H9 (cell line): ENCODE measurements around the gene PPFIA2. TPM values are rescaled to one million over a fixed set of nuclear protein-coding genes. Genes with fewer than 3 reads are reported as not detected.
"Not testable (repeated sequence)": the region's sequence is repeated elsewhere in the genome, so short reads cannot be mapped to it uniquely, and the experiment has no call there.

Experiments used
- DNase-seq: peaks from one replicate; pipeline ENCODE4 v3.0.0-alpha.2; 2017
- H2AFZ ChIP-seq: one replicate; pipeline ENCODE4 v1.6.1; 2013; ENCODE audit warnings: mild to moderate bottlenecking, low read length, control low read depth, moderate library complexity
- H2AK5ac ChIP-seq: 2 replicates; pipeline ENCODE4 v1.6.1; 2013; ENCODE audit warnings: low read length, control low read depth, mixed read lengths; ENCODE audit not compliant: insufficient read length
- H2BK120ac ChIP-seq: one replicate; pipeline ENCODE4 v1.6.1; 2013; ENCODE audit warnings: low read depth, mild to moderate bottlenecking, low read length, control low read depth, inconsistent platforms; ENCODE audit not compliant: poor library complexity, severe bottlenecking
- H2BK12ac ChIP-seq: 2 replicates; pipeline ENCODE4 v1.6.1; 2013; ENCODE audit warnings: low read length, control low read depth, mixed read lengths, low read depth; ENCODE audit not compliant: insufficient read length
- H2BK15ac ChIP-seq: 2 replicates; pipeline ENCODE4 v1.6.1; 2013; ENCODE audit warnings: low read depth, low read length, control low read depth
- H2BK20ac ChIP-seq: one replicate; pipeline ENCODE4 v1.6.1; 2013; ENCODE audit warnings: low read depth, mild to moderate bottlenecking, low read length, control low read depth, inconsistent platforms; ENCODE audit not compliant: poor library complexity, severe bottlenecking
- H2BK5ac ChIP-seq: 2 replicates; pipeline ENCODE4 v1.6.1; 2013; ENCODE audit warnings: low read length, control low read depth, mixed read lengths; ENCODE audit not compliant: insufficient read length
- H3K14ac ChIP-seq: 2 replicates; pipeline ENCODE4 v1.6.1; 2013; ENCODE audit warnings: low read length, control low read depth; ENCODE audit not compliant: insufficient read depth
- H3K18ac ChIP-seq: 2 replicates; pipeline ENCODE4 v1.6.1; 2013; ENCODE audit warnings: low read depth, mild to moderate bottlenecking, mixed read lengths, low read length, control low read depth; ENCODE audit not compliant: insufficient read length
- H3K23ac ChIP-seq: 2 replicates; pipeline ENCODE4 v1.6.1; 2013; ENCODE audit warnings: low read length, control low read depth, mixed read lengths, low read depth; ENCODE audit not compliant: insufficient read length
- H3K23me2 ChIP-seq: 2 replicates; pipeline ENCODE4 v1.6.1; 2013; ENCODE audit warnings: low read depth, mild to moderate bottlenecking, mixed read lengths, low read length, control low read depth; ENCODE audit not compliant: insufficient read length, poor library complexity, severe bottlenecking
- H3K27ac ChIP-seq: 2 replicates; pipeline ENCODE4 v1.5.1; 2013; ENCODE audit warnings: low read length, control low read depth, mixed read lengths, low read depth; ENCODE audit not compliant: insufficient read length
- H3K27me3 ChIP-seq: 2 replicates; pipeline ENCODE4 v1.6.1; 2013; ENCODE audit warnings: low read length, control low read depth, inconsistent platforms; ENCODE audit not compliant: insufficient read depth
- H3K4ac ChIP-seq: 2 replicates; pipeline ENCODE4 v1.6.1; 2013; ENCODE audit warnings: low read depth, mild to moderate bottlenecking, control low read depth, inconsistent platforms, low read length, moderate library complexity
- H3K4me1 ChIP-seq: 2 replicates; pipeline ENCODE4 v1.6.1; 2013; ENCODE audit warnings: low read length, control low read depth, inconsistent platforms; ENCODE audit not compliant: insufficient read depth
- H3K4me2 ChIP-seq: 2 replicates; pipeline ENCODE4 v1.6.1; 2013; ENCODE audit warnings: low read length, control low read depth, mixed read lengths; ENCODE audit not compliant: insufficient read length, insufficient read depth
- H3K56ac ChIP-seq: 2 replicates; pipeline ENCODE4 v1.6.1; 2013; ENCODE audit warnings: low read depth, mild to moderate bottlenecking, mixed read lengths, low read length, control low read depth; ENCODE audit not compliant: insufficient read length
- H3K79me1 ChIP-seq: 2 replicates; pipeline ENCODE4 v1.6.1; 2013; ENCODE audit warnings: low read depth, mild to moderate bottlenecking, moderate library complexity, low read length, control low read depth, inconsistent platforms; ENCODE audit not compliant: insufficient read depth, poor library complexity, severe bottlenecking
- H3K79me2 ChIP-seq: 2 replicates; pipeline ENCODE4 v1.6.1; 2013; ENCODE audit warnings: low read length, control low read depth, inconsistent platforms; ENCODE audit not compliant: insufficient read depth
- H3K9ac ChIP-seq: 2 replicates; pipeline ENCODE4 v1.6.1; 2013; ENCODE audit warnings: low read length, control low read depth, mixed read lengths; ENCODE audit not compliant: insufficient read length; ENCODE audit errors: extremely low read depth
- H3K9me3 ChIP-seq: one replicate; pipeline ENCODE4 v1.6.1; 2013; ENCODE audit warnings: low read depth, low read length, inconsistent platforms; ENCODE audit not compliant: control insufficient read depth
- H3T11ph ChIP-seq: one replicate; pipeline ENCODE4 v1.6.1; 2013; ENCODE audit warnings: mild to moderate bottlenecking, low read length, control low read depth, inconsistent platforms
- H4K20me1 ChIP-seq: one replicate; pipeline ENCODE4 v1.6.1; 2013; ENCODE audit not compliant: control insufficient read depth, insufficient read length, insufficient read depth
- H4K5ac ChIP-seq: 2 replicates; pipeline ENCODE4 v1.6.1; 2013; ENCODE audit warnings: low read depth, mild to moderate bottlenecking, mixed read lengths, low read length, control low read depth; ENCODE audit not compliant: insufficient read length
- H4K8ac ChIP-seq: replicated peaks from 2 replicates; pipeline ENCODE4 v1.6.1; 2013; ENCODE audit warnings: low read length, control low read depth, mixed read lengths, low read depth; ENCODE audit not compliant: insufficient read length
- H4K91ac ChIP-seq: 2 replicates; pipeline ENCODE4 v1.6.1; 2013; ENCODE audit warnings: low read depth, mild to moderate bottlenecking, moderate library complexity, mixed read lengths, low read length, control low read depth; ENCODE audit not compliant: insufficient read length
- H3K27ac Mint-ChIP-seq, 3 experiments: 2 replicates in 2 of 3; 3 replicates in 1 of 3; pipeline ENCODE4 v1.8.0; 2020 to 2021; ENCODE audit warnings: mixed read lengths in 3 of 3, mild to moderate bottlenecking in 1 of 3, moderate library complexity in 1 of 3
- H3K27me3 Mint-ChIP-seq: 2 replicates; pipeline ENCODE4 v1.8.0; 2021; ENCODE audit warnings: low read depth, mild to moderate bottlenecking, moderate library complexity, mixed read lengths
- H3K36me3 Mint-ChIP-seq, 3 experiments: 2 replicates in 2 of 3; 3 replicates in 1 of 3; pipeline ENCODE4 v1.8.0; 2020 to 2021; ENCODE audit warnings: low read depth in 3 of 3, mixed read lengths in 3 of 3; ENCODE audit not compliant: insufficient read depth in 1 of 3
- H3K4me1 Mint-ChIP-seq, 2 experiments: 2 replicates each; pipeline ENCODE4 v1.8.0; 2020; ENCODE audit warnings: mixed read lengths in 2 of 2
- H3K4me3 Mint-ChIP-seq, 2 experiments: 2 replicates in 1 of 2; 3 replicates in 1 of 2; pipeline ENCODE4 v1.8.0; 2020 to 2021; ENCODE audit warnings: mild to moderate bottlenecking in 2 of 2, mixed read lengths in 2 of 2, moderate library complexity in 1 of 2
- H3K9me3 Mint-ChIP-seq, 2 experiments: 2 replicates in 1 of 2; 3 replicates in 1 of 2; pipeline ENCODE4 v1.8.0; 2020; ENCODE audit warnings: mild to moderate bottlenecking in 2 of 2, mixed read lengths in 2 of 2, moderate library complexity in 1 of 2
- CTCF ChIP-seq: fragments of 200-600 bp; sonication (generic); conservative IDR thresholded peaks from 3 replicates; pipeline ENCODE4 v1.8.0; 2021; ENCODE audit warnings: antibody characterized with exemption, mild to moderate bottlenecking
- WGBS: extraction: QIAGEN DNeasy Blood & Tissue Kit; methylation state at CpG from one replicate; pipeline ENCODE4 v1.1.7; 2013; ENCODE audit warnings: missing lambda C conversion rate, low lambda C conversion rate, mixed read lengths; ENCODE audit not compliant: insufficient read length; ENCODE audit errors: extremely low coverage; 5-methylcytosine and 5-hydroxymethylcytosine counted together
- total RNA-seq: library from RNA; stranded (reverse); gene quantifications from 2 replicates; pipeline ENCODE4 v1.2.1, GENCODE V29; 2021

The PPFIA2 gene
- total RNA-seq, 1 experiment from 2014 or later: 1.3 TPM

- Histone ChIP-seq H2BK5ac (no peak overlapping the region), H3K27ac (no peak overlapping the region), H3K23me2 (no peaks in the 10 kb centered on the region), H2AFZ (no peak overlapping the region), H4K91ac (no peak overlapping the region), H2BK12ac (no peak overlapping the region), H2AK5ac (no peak overlapping the region), H3K9ac (no peak overlapping the region), H3K18ac (no peak overlapping the region), H2BK15ac (no peak overlapping the region), H3K9me3 (no peaks in the 10 kb centered on the region), H3K4ac (no peak overlapping the region), H3K56ac (no peak overlapping the region), H3K79me2 (no peaks in the 10 kb centered on the region), H3K27me3 (no peaks in the 10 kb centered on the region), H4K20me1 (no peaks in the 10 kb centered on the region), H3K4me1 (no peaks in the 10 kb centered on the region), H2BK20ac (no peak overlapping the region), H3K79me1 (no peaks in the 10 kb centered on the region), H4K8ac (no peak overlapping the region), H4K5ac (no peak overlapping the region), H2BK120ac (no peak overlapping the region), H3K23ac (no peak overlapping the region), H3K14ac (no peak overlapping the region), H3T11ph (no peak overlapping the region), H3K4me2 (no peak overlapping the region)
- WGBS: no CpG with 5 or more reads among the region's 1 CpG
- Mint-ChIP-seq H3K4me1 (no peaks in the 10 kb centered on the region), H3K36me3 (no peaks in the 10 kb centered on the region), H3K4me3 (no peak overlapping the region), H3K27me3 (no peaks in the 10 kb centered on the region), H3K27ac (no peak overlapping the region), H3K9me3 (no peaks in the 10 kb centered on the region)
- no peak for DNase-seq
- no peak for TF ChIP-seq CTCF
Observed at GRCh38 chr12:81668475-81668874, 90.7 kb downstream of the PPFIA2 start.

GRCh38 chr12:81659310-81659709 lies 99.8 kb downstream of the PPFIA2 start:
- not testable (repeated sequence) for H4K91ac ChIP-seq, H3K4me2 ChIP-seq, H3K23ac ChIP-seq, H3K4ac ChIP-seq, H3K4me1 ChIP-seq, H3T11ph ChIP-seq, H3K18ac ChIP-seq, H3K56ac ChIP-seq, H4K8ac ChIP-seq, H3K27me3 Mint-ChIP-seq, H3K9me3 Mint-ChIP-seq, H3K23me2 ChIP-seq, H3K27me3 ChIP-seq, H2BK5ac ChIP-seq, H3K27ac ChIP-seq, H2AK5ac ChIP-seq, H2BK15ac ChIP-seq, H2BK12ac ChIP-seq, H3K9ac ChIP-seq, H4K5ac ChIP-seq, H3K4me1 Mint-ChIP-seq, H3K36me3 Mint-ChIP-seq, H3K4me3 Mint-ChIP-seq, H3K79me1 ChIP-seq, H4K20me1 ChIP-seq, H3K27ac Mint-ChIP-seq, H2AFZ ChIP-seq, H3K9me3 ChIP-seq, H3K79me2 ChIP-seq, H2BK20ac ChIP-seq, H2BK120ac ChIP-seq, H3K14ac ChIP-seq
- no CpG with 5 or more reads among the region's 6 CpGs for WGBS
- DNase-seq: peak; percentile 25
